ENCODE data around the gene F2RL3.
A peak's percentile ranks its signal among the peaks of the same experiment; 100 is the strongest.

Gene F2RL3

DNA sequence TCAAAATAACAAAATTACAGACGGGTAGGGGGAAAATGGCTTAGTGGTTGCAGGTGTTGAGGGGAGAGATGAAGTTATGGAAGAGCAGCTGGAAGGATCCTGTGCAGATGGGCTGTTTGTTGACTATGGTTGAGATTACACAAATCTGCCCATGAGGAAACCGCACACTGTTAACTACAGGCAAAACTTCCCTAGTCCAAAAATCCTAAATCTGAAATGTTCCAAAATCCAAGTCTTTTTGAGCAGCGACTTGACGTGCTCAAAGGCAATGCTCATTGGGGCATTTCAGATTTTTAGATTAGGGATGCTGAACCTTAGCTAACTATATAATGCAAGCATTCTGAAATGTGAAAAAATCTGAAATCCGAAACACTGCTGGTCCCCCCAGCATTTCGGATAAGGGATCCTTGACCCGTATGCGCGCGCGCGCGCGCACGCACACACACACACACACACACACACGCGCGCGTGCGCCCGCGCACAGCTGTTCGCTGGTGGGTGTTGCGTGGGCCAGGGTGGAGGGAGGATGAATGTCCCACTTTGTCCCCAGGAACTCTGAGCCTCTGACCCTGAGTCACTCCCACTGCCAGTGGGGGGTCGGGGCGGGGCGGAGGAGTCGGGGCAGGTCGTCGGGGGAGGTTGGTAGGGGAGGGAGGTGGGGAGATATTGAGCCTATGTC, 6.8 kb downstream of the F2RL3 start:
- no peak for DNase-seq

DNA sequence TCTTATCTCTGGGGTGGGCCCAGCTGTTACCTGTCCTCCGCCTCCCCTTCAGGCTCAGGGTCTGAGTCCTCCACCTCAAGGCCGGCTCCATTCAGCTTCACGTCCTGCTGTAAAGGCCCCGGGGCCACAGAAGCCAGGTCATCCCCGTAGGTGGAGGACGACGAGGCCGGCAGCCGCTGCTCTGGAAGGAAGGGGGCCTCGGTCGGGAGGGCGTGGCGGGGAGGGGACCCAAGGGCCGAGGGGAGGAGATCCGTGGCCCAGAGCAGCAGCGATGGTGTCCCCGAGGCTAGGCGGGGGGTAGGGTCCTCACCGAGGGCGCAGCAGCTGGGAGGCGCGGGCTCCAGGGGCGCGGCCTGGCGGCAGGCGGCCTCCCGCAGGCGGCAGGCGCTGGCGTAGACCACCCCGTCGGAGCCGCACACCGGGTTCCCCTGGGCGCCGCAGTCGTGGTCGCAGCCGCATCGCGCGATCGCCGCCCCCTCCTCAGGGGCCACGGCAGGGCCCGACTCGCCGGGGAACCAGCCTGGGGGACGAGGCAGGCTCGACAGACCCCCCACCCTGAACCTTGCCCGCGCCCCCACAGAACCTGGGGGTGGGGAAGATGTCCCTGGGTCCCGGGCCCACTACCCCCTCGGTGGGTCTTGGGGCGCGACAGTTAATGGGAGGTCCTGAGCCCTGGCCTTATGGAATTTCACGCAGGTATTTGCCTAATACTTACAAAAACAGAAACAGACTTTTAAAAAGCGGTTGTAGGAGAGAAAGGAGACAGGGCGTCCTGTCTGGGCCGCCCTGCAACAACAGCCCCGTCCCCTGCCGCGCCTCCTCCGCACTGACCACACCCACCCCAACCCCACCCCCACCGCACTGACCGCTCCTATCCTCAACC, 7.6 kb downstream of the F2RL3 start:
- DNase-seq, result no peak

DNA sequence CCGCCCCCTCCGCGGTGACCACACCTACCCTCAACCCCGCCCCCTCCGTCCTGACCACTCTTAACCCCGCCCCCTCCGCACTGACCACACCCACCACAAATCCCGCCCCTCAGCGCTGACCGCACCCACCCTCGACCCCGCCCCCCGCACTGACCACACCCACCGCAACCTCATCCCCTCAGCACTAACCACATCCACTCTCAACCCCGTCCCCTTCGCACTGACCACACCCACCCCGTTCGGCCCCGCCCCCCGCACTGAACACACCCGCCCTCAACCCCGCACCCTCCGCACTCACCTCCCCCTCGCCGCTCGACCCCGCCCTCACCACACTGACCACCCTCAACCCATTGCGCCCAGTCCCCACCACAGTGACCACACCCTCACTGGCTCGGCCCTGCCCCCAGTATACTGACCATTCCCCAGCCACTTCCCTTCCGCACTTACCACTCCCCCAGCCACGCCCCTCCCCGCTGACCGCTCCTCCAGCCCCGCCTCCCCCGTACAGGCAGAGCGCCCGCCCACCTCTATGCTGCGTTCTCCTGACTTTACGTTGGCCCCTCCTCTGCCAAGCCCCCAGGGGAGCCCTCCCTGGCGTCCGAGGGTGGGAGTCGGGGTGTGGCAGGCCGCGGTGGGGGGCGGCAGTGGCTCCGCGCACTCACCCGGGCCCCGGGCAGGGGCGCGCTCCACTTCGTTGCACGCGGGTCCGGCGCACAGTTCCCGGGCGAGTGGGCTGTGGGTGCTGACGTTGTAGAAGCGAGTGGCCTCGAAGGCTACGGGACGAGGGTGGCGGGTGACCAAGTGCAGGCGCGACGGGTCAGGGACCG, 8.4 kb downstream of the F2RL3 start:
- DNase-seq, result peak; percentile 43

DNA sequence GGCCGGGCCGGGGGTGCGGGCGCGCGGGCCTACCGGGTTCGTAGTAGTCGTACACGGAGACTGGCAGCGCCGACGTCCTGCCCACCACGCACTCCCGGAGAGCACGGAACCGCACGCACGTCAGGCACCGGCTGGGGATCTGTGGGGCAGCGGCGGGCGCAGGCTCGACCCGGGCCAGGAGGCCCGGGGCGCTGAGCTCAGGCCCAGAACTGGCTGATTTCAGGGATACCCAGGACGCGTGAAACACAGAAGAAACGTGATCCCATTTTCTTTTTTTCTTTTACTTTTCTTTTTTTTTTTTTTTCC, 9.0 kb downstream of the F2RL3 start:
- no peak for DNase-seq

DNA sequence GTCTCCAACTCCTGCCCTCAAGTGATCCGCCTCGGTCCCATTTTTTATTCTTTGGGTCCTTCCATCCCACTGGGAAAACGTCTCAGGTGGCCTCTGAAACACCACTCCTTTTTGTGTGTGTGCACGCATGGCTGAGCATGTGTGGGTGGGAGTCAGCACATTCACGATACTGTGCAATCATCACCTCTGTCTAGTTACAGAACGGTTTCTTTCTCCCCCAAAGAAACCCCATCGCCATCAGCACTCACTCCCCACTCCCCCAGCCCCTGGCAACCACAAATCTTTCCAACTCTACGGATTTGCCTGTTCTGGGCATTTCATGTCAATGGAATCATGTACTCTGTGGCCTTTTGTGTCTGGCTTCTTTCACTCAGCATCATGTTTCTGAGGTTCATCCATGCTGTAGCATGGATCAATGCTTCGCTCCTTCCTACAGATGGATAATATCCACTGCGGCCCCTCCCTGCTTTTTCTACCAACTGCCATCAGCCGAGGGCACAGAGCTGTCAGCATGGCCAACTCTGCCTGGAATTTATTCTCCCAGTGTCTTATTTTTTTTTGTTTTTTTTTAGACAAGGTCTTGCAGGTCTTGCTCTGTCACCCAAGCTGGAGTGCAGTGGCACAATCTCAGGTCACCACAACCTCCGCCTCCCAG, 9.7 kb downstream of the F2RL3 start:
- DNase-seq, result no peak

DNA sequence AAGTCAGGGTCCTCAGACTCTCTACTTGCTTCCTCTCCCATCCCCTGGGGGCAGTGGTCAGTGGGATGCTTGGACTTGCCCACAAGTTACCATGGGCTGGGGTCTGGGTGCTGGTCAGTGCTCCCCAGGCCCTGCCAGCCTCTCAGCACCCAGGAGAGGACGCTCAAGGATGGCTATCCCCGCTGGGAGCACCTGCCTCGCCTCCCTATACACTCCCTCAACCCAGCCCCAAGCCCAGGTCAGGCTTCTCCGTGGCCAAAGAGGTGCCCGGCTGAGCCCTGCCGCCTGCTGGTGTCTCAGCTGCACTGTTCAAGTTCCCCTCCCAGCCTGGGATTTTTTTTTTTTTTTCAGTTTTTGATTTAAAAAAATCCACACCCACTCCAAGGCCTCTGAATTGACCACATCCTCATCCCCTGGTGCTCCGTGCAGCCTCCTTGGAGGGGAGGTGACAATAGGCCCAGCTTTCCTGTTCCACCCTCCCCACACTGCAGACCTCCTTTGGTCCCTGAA, 10.8 kb downstream of the F2RL3 start:
- DNase-seq, result no peak

DNA sequence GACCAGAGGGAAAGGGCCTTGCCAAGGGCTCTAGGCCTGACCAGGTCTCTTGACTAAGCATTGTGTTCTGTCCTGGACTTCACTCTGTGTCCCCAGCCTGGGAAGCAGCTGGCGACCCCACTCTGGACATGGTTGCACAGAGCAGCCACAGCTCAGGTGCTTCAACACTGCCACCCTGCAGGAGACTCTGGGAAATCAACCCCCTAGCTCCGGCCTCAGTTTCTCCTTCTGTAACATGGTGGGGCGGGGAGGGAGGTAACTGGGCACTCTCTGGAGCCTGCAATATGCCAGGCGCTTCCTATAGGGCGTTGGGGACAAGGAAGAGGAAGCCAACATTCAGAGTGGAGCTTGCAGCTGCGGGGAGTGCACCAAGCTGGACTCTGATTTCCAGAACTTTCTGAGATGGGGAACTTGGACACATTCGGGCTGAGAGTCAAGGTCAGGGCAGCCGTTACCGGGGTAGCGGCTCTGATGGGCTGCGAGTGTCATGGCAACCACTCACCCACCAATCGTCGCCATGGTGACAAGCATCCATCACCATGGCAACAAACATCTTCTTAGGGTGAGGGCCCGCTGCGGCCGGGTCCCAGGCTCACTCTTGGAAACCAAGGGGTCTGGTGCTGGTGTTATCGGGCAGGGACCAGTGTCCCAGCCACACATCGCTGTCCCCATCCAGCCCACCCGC, 12.8 kb downstream of the F2RL3 start:
- DNase-seq, result no peak

DNA sequence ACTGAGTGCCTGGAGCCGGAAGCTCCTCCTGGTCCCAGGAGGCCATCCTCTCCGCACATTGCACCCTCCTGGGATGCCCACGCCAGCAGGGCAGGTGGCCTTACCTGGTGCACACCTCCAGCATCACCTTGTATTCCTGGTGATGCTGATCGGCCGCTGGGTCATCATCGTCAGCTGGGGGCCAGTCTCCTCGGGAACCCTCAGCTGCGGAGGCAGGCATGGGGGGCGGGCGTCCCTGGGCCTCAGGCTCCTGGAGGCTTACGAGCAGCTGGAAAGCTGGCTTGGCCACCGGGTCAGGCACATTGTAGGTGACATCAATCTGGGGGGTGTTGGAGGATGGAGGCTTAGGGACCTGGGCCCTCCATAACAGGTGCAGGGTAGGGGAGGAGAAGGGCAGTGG, 13.7 kb downstream of the F2RL3 start:
- DNase-seq, result no peak

DNA sequence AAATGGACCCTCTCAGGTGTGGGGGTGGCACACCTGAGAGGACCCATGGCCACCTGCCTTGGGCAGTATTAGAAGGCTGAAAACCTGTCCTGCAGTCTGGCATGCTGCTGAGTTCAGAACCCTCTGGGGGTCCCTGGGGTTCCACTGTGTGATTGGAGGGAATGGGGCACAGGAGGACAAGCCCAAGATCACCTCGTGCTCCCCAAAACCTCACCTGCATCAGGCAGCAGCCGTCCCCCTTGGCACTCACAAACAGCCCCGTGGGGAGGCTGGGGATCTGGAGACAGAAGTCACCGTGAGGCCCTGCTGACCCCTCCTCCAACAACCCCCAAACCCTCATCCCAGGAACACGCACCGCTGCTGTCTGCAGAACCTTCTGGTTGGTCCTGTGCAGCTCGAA, 14.5 kb downstream of the F2RL3 start:
- no peak for DNase-seq

DNA sequence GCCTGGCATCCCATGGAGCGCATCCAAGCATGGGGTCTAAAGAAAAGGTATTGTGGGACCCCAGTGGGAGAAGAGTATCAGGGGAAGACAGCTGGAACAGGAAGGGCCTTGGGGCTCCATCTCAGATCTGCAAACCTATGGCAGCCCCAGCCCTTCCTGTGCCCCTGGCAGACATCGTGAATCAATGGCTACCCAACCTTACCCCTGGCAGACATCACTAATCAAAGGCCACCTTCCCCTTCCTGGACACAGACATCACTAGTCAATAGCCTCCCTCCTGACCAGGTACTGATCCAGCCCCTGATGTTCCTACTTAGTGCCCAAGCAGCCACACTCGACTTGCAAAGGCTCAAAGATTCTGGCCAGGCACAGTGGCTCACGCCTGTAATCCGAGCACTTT, 15.8 kb downstream of the F2RL3 start:
- no peak for DNase-seq

DNA sequence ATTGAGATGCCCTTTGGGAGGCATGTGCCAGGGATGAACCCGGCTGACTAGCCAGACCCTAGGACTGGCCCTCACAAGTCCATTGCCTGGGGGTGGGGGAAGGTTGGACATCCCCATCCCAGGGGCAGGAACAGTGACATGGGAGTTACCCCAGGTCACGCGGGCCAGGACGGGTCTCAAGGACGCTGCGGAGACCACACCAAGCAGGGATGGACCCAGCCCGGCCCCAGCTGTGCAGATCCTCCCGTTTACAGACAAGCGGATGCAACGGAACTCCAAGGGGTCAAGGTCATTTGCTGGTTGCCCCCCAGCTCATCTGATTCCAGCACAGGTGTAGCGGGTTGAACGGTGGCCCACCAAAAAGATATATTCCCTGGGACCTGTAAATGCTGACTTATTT, 20.0 kb downstream of the F2RL3 start:
- DNase-seq, result no peak

DNA sequence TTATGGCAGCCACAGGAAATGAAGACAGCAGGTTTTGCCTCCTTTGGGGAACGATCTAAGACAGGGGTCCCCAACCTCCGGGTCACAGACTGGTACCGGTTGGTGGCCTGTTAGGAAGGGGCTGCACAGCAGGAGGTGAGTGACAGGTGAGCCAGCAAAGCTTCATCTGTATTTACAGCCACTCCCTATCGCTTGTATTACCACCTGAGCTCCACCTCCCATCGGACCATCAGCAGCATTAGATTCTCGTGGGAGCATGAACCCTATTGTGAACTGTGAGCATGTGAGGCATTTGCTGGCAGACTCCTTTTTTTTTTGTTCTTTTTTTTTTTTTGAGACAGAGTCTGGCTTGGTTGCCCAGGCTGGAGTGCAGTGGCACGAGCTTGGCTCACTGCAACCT, 22.2 kb downstream of the F2RL3 start:
- DNase-seq, result no peak

DNA sequence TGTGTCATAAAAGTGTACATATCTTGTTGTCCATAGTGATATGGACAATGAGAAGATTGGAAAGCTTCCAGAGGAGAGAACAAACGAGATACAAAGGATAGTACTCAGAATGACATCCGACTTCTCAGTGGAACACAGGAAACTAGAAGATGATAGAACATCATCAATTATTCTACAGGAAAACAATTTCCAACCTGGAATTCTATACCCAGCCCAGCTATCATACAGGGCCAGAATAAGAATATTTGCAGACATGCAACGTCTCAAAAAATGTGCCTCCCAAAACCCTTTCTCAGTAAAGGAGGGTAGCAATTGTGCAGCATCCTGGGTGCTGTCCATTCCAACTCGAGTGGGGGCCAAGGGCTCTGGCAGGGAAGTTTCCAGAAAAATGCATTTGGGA, 24.0 kb downstream of the F2RL3 start:
- no peak for DNase-seq

DNA sequence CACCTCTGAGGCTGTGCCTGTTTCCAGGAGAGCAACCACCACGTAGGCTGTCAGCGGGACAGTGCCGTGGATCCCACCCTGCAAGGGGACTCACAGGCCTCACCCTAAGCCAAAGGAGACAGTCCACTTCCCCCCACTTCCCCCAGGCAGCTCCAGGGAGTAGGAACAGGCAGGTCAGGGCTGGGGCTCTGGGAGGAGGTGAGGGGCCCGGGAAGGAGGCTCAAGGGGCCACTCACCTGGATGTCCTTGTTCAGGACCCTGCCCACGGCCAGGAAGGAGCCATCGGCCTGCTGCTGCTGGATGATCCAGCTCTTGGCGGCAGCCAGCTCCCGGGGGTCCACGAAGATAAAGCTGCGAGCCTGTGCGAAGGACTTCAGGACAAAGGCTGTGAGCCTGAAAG, 25.6 kb downstream of the F2RL3 start:
- DNase-seq, result no peak

DNA sequence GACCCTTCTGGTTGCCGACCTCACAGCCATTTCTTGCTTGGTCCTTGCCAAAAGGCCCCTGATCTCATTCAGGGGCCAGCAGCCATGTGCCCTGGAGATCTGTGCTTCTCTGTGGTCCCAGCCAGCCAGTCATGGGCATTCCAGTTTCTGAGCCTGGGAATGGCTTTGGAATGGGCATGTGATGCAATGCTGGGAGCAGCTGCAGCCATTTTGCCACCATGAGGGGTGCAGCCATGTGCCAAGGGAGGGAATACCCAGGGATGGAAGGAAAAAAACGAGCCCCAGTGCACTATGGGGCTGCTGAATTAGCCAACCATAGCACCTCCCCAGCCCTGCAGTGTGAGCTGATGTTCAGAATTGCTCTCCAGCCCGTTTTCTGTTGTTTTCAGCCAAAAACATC, 26.3 kb downstream of the F2RL3 start:
- DNase-seq, result no peak

DNA sequence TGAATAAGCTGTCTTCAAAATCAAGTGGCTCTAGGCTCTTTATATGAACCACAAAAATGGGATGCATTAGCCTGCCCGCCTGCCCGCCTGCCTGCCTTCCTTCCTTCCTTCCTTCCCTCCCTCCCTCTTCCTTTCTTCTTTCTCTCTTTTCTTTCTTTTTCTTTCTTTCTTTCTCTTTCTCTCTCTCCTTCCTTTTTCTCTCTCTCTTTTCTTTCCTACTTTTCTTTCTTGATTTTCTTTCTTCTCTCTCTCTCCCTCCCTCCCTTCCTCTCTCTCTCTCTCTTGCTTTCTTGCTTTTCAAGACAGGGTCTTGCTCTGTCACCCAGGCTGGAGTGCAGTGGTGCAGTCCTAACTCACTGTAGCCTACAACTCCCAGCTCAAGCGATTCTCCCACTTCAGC, 26.9 kb downstream of the F2RL3 start:
- no peak for DNase-seq

DNA sequence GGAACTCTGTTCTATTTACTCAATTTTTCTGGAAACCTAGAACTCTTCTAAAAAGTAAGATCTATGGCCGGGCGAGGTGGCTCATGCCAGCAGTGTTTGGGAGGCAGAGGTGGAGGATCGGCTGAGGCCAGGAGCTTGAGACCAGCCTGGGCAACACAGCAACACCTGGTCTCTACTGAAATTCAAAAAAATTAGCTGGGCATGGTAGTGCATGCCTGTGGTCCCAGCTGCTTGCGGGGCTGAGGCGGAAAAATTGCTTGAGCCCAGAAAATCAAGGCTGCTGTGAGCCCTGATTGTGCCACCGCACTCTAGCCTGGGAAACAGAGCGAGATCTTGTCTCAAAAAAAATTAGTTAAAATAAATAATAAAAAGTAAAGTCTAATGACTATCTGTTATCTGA, 28.6 kb downstream of the F2RL3 start:
- DNase-seq, result no peak

DNA sequence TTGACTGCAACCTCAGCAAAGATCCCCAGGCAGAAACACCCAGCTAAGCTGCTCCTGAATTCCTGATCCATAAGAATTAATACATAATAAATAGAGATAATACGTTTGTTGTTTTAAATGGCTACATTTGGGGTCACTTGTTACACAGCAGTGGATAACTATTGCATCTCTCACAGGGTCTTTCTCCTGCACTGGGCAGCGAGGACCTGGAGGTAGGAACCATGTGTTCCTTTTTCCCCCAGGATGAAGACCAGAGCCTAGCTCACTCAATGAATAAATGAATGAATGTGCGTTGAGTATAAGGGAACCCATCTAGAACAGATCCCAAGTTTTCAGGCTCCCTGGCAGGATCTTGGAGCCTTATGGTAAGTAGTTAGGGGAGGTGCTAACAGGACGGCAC, 30.7 kb downstream of the F2RL3 start:
- DNase-seq, result no peak

DNA sequence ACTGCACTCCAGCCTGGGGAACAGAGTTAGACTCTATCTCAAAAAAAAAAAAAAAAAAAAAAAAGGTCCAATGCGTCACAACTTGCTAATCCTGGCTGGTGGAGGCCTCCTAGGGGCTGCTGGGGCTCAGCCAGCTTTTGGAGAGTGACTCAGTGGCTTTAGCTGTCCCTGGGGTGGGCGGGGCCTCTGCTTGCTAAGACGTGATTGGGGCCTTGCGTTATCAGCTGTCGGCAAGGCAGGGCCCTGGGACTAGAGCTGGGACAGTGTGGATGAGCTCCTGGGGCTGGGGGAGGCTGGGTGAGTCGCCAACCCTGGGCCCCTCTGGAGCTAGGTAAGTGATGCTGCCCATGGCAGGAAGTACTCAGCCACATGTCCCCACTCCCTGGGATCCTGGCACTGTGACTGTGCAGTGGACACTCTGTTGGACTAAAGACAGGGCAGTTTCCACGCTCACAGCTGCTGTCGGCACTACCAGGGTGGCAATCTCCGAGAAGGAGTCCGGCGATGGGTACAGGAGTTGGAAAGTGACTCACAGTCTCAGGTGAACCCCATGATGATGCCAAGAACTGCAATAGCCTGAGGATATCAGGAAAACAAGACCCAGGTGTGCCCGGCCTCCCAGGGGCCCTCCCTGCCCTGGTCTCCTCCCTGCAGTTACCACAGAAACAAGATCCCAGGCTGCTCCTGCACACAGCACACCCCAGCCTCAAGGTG, 32.2 kb downstream of the F2RL3 start:
- DNase-seq, result no peak

DNA sequence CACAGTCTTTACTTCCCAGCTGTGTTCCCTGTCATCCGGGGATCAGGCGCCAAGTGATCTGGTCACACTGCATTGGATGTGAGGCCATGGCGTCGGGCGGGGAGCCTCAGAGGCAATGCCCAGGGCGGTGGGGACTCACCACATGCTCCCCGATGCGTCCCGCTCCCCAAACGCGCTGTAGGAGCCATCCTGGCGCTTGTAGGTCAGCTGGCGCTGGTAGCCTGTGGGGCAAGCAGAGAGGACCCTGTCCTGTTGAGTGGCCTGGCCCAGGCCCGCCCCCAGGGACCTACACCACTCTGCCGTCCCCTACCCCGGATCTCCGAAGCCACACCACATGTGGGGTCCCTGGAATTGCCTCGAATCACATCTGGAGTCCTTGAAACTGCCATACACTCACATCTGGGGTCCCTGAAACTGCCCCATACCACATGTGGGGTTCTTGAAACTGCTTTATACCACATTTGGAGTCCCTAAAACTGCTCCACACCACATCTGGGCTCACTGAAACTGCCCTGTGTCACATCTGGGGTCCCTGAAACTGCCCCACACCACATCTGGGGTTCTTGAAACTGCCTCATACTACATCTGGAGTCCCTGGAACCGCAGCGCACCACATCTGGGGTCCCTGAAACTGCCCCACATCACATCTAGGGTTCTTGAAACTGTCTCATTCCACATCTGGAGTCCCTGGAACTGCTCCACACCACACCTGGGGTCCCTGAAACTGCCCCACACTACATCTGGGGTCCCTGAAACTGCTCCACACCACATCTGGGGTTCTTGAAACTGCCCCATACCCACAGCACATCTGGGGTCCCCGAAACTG, 33.2 kb downstream of the F2RL3 start:
- DNase-seq, result no peak

DNA sequence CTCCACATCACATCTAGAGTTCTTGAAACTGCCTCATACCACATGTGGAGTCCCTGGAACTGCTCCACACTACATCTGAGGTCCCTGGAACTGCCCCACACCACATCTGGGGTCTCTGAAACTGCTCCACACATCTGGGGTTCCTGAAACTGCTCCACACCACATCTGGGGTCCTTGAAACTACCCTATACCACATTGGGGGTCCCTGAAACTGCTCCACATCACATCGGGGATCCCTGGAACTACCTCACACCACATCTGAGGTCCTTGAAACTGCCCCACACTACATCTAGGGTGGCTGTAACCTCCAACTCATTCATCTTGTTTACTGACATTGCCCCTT, 33.8 kb downstream of the F2RL3 start:
- DNase-seq, result no peak
